GM15510 (cell line): ENCODE data around the gene JDP2.

Source experiments
- POLR2A ChIP-seq: IDR thresholded peaks from 3 replicates; pipeline ENCODE4 v1.6.1; 2011; ENCODE audit warnings: borderline replicate concordance; ENCODE audit not compliant: insufficient read length; ENCODE audit errors: extremely low read depth

JDP2 gene, protein sequence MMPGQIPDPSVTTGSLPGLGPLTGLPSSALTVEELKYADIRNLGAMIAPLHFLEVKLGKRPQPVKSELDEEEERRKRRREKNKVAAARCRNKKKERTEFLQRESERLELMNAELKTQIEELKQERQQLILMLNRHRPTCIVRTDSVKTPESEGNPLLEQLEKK

GRCh38 chr14:75427482-75428229 is at the start of gene JDP2:
Gene JDP2 (plus strand): TSS chr14:75428022. CDS start chr14:75437921, 9,899 bp downstream.
- peak; percentile 21 for TF ChIP-seq POLR2A

- no peak for TF ChIP-seq POLR2A
These were observed 48.4 kb upstream of the JDP2 start for GRCh38 chr14:75379246-75379929.

DNA sequence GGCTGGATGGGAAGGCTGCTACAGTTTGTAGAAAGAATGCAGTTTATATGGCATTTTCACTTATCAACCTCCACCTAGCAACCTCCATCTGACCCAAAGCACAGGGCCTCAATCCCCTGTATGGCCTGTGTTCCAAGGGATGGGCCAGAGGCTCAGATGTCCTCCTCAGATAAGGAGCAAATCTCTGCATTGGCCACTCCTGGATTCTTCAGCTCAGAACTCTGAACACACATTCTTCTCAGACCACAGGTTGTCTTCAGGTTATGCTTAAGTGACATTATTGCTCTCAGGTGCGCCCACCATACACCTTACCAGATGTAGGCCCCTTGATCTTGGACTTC is 47.9 kb upstream of the JDP2 start:
- no peak for TF ChIP-seq POLR2A

- no peak for TF ChIP-seq POLR2A
These were observed 47.2 kb upstream of the JDP2 start for GRCh38 chr14:75380656-75381055.

- TF ChIP-seq POLR2A: no peak
These were observed 46.2 kb upstream of the JDP2 start for GRCh38 chr14:75381642-75382041.

DNA sequence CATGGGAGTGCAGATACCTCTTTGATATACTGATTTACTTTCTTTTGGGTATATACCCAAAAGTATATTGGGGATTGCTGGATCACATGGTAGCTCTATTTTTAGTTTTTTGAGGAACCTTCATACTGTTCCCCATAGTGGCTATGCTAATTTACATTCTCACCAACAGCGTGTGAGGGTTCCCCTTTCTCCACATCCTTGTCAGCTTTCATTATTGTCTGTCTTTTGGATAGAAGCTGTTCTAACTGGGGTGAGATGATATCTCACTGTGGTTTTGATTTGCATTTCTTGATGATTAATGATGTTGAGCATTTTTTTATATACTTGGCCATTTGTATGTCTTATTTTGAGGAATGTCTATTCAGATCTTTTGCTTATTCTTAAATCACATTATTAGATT is 44.1 kb upstream of the JDP2 start:
- TF ChIP-seq POLR2A: no peak

DNA sequence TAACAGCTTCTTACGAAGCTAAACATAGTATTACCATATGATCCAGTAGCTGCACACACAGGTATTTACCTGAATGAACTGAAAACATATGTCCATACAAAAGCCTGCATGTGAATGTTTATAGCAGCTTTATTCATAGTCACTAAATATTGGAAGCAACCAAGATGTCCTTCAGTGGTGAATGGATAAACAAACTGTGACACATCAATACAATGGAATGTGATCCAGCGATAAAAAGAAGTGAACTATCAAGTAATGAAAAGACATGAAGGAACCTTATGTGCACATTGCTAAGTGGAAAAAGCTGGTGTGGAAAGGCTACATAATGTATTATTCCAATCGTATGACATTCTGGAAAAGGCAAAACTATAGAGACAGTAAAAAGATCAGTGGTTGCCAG is 38.1 kb upstream of the JDP2 start:
- no peak for TF ChIP-seq POLR2A

GRCh38 chr14:75390183-75390582 is 37.6 kb upstream of the JDP2 start:
- TF ChIP-seq POLR2A: no peak

DNA sequence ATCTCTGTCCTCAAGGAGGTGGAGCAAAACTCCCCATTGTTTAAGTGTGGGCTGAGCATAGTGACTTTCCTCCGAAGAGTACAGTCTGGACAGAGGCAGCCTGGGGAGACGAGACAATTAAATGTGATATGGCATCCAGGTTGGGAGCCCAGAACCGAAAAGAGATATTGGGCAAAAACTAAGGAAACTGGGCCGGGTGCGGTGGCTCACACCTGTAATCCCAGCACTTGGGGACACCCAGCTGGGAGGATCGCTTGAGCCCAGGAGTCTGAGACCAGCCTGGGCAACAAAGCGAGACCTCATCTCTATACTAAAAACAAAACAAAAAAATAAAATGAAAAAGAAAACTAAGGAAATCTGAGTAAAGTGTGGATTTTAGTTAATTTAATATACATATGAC is 35.9 kb upstream of the JDP2 start:
- TF ChIP-seq POLR2A: no peak

DNA sequence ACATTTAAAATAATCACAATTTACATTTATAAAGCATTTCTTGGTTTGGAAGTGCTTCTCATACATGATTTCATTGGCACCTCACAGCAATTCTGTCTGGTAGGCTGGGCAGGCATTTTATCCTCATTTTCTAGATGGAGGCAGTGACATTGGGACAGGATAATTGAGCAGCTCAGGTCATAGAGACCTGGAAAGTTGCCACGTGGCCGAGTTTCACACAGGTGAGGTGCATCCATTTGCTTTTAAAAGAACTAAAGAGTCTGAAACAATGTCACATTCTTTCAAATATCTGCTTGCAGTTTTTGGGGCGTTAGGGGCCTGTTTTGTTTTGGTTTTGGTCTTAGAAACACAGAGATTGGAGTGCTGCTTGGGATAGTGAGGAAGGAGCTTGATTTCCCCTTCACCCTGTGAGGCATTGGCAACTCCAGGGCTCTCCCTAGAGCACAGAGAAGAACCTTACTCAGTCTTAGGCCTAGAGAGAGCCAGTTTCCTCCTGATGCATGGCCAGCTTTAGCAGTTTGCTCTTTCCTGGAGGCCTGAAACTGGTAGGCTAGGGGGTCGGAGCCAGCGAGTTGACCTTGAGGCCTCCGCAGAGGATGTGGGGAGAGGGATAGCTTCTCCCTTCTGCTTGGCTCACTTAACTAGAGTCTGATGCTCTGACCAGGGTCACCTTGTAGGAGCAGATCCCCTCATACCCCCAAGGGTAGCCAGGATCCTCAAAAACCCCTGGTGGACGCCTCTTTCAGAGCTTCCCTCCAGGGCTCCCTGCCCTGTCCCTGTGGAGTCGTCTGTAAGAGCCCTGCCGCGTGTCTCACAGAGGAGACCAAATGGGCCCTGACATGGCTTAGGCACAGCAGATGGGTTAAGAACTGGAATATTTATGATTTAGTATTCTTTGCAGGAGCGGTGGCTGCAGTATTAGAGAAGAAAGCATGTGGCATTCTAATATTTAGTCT is 34.9 kb upstream of the JDP2 start:
- TF ChIP-seq POLR2A: no peak

GRCh38 chr14:75393794-75394193 is 34.0 kb upstream of the JDP2 start:
- TF ChIP-seq POLR2A: no peak

- no peak for TF ChIP-seq POLR2A
These were observed 32.0 kb upstream of the JDP2 start for GRCh38 chr14:75395862-75396261.

GRCh38 chr14:75399321-75399720 is 28.5 kb upstream of the JDP2 start:
- no peak for TF ChIP-seq POLR2A

GRCh38 chr14:75399843-75400775 is 27.7 kb upstream of the JDP2 start:
- TF ChIP-seq POLR2A: no peak
